GM21515 (cell line): Measurements from ENCODE around the gene WSCD1.

Source experiments
- ATAC-seq: cut with Tn5 transposase; IDR thresholded peaks from one replicate; pipeline ENCODE4 v1.9.1; 2021; ENCODE audit not compliant: unreplicated experiment

Gene WSCD1

GRCh38 chr17:6069539-6070429, at the start of gene WSCD1:
Gene WSCD1 (plus strand): TSS chr17:6070379. CDS start chr17:6080659, 10,280 bp downstream.
- no peak for ATAC-seq

- no peak for ATAC-seq
Measured at GRCh38 chr17:6021011-6021400, 49.2 kb upstream of the WSCD1 start.

- no peak for ATAC-seq
Measured at GRCh38 chr17:6021627-6022026, 48.6 kb upstream of the WSCD1 start.

- no peak for ATAC-seq
Measured at GRCh38 chr17:6023036-6023831, 46.9 kb upstream of the WSCD1 start.

GRCh38 chr17:6024576-6024975, 45.6 kb upstream of the WSCD1 start:
- no peak for ATAC-seq

- ATAC-seq = no peak
Measured at GRCh38 chr17:6027342-6028024, 42.7 kb upstream of the WSCD1 start.

GRCh38 chr17:6028294-6028693, 41.9 kb upstream of the WSCD1 start:
- ATAC-seq = no peak

GRCh38 chr17:6035801-6036394, 34.3 kb upstream of the WSCD1 start:
- ATAC-seq = no peak

- ATAC-seq = no peak
Measured at GRCh38 chr17:6040504-6040903, 29.7 kb upstream of the WSCD1 start.

GRCh38 chr17:6041246-6041645, 28.9 kb upstream of the WSCD1 start:
- ATAC-seq = no peak

- ATAC-seq = no peak
Measured at GRCh38 chr17:6043405-6043804, 26.8 kb upstream of the WSCD1 start.

GRCh38 chr17:6044261-6044660, 25.9 kb upstream of the WSCD1 start:
- ATAC-seq = no peak

GRCh38 chr17:6045621-6046357, 24.4 kb upstream of the WSCD1 start:
- ATAC-seq = no peak

GRCh38 chr17:6046431-6046830, 23.7 kb upstream of the WSCD1 start:
- no peak for ATAC-seq

- no peak for ATAC-seq
Measured at GRCh38 chr17:6046931-6047330, 23.2 kb upstream of the WSCD1 start.

- ATAC-seq = no peak
Measured at GRCh38 chr17:6047966-6048365, 22.2 kb upstream of the WSCD1 start.

- no peak for ATAC-seq
Measured at GRCh38 chr17:6048486-6048885, 21.7 kb upstream of the WSCD1 start.

GRCh38 chr17:6052926-6053325, 17.3 kb upstream of the WSCD1 start:
- no peak for ATAC-seq

GRCh38 chr17:6054372-6054771, 15.8 kb upstream of the WSCD1 start:
- no peak for ATAC-seq

- no peak for ATAC-seq
Measured at GRCh38 chr17:6056104-6056503, 14.1 kb upstream of the WSCD1 start.
